Esophagus muscularis mucosa (tissue), 4 donors: Measurements from ENCODE around the gene ENOX1. TPM values are rescaled to one million over a fixed set of nuclear protein-coding genes. Genes with fewer than 3 reads are reported as not detected.

ENCODE experiments used
- DNase-seq: peaks from one replicate; pipeline ENCODE4 v3.0.0-alpha.2; 2017; ENCODE audit errors: extremely low spot score
- H3K27ac ChIP-seq, 4 donors: fragments of 200-600 bp; sonication (generic); replicated peaks in 1 of 4; 1 replicate in 3 of 4; 2 replicates in 1 of 4; pipeline ENCODE4 v1.5.1; 2016 to 2019; ENCODE audit warnings: mild to moderate bottlenecking in 1 of 4
- H3K27me3 ChIP-seq, 4 donors: fragments of 200-600 bp; sonication (generic); one replicate each; pipeline versions ENCODE4 v1.5.1 to v1.6.0; 2016 to 2019
- H3K36me3 ChIP-seq, 4 donors: fragments of 200-600 bp; sonication (generic); one replicate each; pipeline ENCODE4 v1.5.1; 2016 to 2019
- H3K4me1 ChIP-seq, 4 donors: fragments of 200-600 bp; sonication (generic); one replicate each; pipeline ENCODE4 v1.5.1; 2016 to 2019
- H3K4me3 ChIP-seq, 4 donors: fragments of 200-600 bp; sonication (generic); 1 replicate in 2 of 4; 2 replicates in 2 of 4; pipeline ENCODE4 v1.5.1; 2016 to 2019; ENCODE audit warnings: mild to moderate bottlenecking in 4 of 4, moderate library complexity in 1 of 4
- H3K9me3 ChIP-seq, 4 donors: fragments of 200-600 bp; sonication (generic); 1 replicate in 3 of 4; 2 replicates in 1 of 4; pipeline ENCODE4 v1.5.1; 2016 to 2019
- EP300 ChIP-seq: sonication (generic); formaldehyde crosslinking; IDR thresholded peaks from one replicate; pipeline ENCODE4 v1.6.1; 2017; ENCODE audit warnings: antibody characterized with exemption
- POLR2A ChIP-seq: fragments of 450-650 bp; IDR thresholded peaks from one replicate; pipeline ENCODE4 v1.6.1; 2017; ENCODE audit warnings: antibody characterized with exemption, moderate library complexity, mild to moderate bottlenecking, low read depth
- POLR2AphosphoS5 ChIP-seq, 2 donors: sonication (generic); formaldehyde crosslinking; IDR thresholded peaks; one replicate each; pipeline ENCODE4 v1.6.1; 2017; ENCODE audit warnings: antibody characterized with exemption in 2 of 2
- WGBS: methylation state at CpG from one replicate; pipeline ENCODE4 v1.1.5; 2018; 5-methylcytosine and 5-hydroxymethylcytosine counted together
- intact Hi-C: fragments of 100-400 bp; cut with DNase I; formaldehyde crosslinking; loops from one replicate; pipeline ENCODE4 v1.15.1; 2023
- total RNA-seq, 4 donors: library from RNA; depleted of rRNA; stranded (reverse); fragments of >200 nt; gene quantifications; one replicate each; pipeline versions ENCODE4 v1.1.0 to v1.2.1, GENCODE V29; 2016
- TF ChIP-seq, protein P1 (sequence below), 3 experiments: fragments of 200-600 bp in 2 of 3; fragments of 450-650 bp in 1 of 3; sonication (generic) in 2 of 3; IDR thresholded peaks; one replicate each; pipeline ENCODE4 v1.5.1; 2017 to 2019; ENCODE audit warnings: antibody characterized with exemption in 3 of 3, mild to moderate bottlenecking in 2 of 3, moderate library complexity in 1 of 3

Gene ENOX1
- total RNA-seq, 4 donors from 2014 or later = 9.3 to 14.1 (median 12.4) TPM

DNA sequence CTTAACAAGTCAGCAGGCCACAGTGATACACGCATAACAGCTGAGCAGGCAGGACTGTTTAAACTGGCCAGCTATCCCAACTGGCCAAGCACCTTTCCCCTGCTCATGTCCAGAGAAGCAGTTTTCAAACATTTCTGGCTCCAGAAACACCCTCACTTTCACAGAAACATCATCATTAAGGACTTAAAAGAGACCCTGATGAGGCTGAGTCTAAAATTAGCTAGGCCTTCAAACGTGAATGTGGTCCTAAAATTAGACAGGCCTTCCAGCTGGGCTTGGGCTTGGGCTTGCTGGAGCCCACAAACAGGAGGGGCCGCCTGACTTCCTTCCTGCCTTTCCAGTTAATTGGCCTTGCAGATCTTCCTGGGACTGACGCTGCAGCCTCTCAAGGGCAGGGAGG is 429.2 kb downstream of the ENOX1 start:
- intact Hi-C loops = no loop called here
- no peaks in the 10 kb centered on the region for H3K9me3 ChIP-seq
- peaks cover 0 to 9% (median 4%) of the 10 kb centered on the region in 4 donors for H3K36me3 ChIP-seq
- WGBS = 22% methylated on average over 3 of the region's 4 CpGs
- no peak overlapping the region for H3K4me3 ChIP-seq
- H3K4me1 ChIP-seq = peaks cover 12 to 20% (median 17%) of the 10 kb centered on the region in 4 donors
- no peaks in the 10 kb centered on the region for H3K27me3 ChIP-seq
- H3K27ac ChIP-seq = peak overlapping the region in 3 of 4 donors; percentile 4 to 12 (median 8)
- TF ChIP-seq, protein P1, sequence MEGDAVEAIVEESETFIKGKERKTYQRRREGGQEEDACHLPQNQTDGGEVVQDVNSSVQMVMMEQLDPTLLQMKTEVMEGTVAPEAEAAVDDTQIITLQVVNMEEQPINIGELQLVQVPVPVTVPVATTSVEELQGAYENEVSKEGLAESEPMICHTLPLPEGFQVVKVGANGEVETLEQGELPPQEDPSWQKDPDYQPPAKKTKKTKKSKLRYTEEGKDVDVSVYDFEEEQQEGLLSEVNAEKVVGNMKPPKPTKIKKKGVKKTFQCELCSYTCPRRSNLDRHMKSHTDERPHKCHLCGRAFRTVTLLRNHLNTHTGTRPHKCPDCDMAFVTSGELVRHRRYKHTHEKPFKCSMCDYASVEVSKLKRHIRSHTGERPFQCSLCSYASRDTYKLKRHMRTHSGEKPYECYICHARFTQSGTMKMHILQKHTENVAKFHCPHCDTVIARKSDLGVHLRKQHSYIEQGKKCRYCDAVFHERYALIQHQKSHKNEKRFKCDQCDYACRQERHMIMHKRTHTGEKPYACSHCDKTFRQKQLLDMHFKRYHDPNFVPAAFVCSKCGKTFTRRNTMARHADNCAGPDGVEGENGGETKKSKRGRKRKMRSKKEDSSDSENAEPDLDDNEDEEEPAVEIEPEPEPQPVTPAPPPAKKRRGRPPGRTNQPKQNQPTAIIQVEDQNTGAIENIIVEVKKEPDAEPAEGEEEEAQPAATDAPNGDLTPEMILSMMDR (IDR thresholded peaks at IDR 0.05) = no peak
- no peak for TF ChIP-seq POLR2AphosphoS5 (IDR thresholded peaks at IDR 0.05)
- no peak for TF ChIP-seq EP300
- TF ChIP-seq POLR2A = no peak
- no peak for DNase-seq

DNA sequence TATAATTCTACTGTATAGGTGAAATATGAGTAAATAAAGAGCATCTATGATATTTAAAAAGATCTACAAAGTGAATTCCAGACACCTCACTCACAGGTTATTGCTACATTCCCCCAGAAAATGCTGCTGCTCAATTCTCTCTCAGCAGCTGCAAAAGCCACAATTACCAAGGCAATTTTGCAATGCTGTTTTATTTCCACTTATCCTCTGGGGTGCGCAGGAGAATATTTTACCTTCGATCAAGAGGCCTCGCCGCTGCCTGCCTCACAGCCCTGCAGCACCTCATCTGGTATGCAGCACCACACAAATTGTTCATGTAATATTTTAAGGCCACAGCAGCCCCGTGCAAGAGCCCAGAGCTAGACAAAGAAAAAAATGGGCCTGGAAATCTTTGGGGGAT is 430.2 kb downstream of the ENOX1 start:
- no peak for DNase-seq
- 90% methylated on average over 5 of the region's 5 CpGs for WGBS
- H3K27ac ChIP-seq = no peak overlapping the region
- TF ChIP-seq POLR2AphosphoS5 (IDR thresholded peaks at IDR 0.05) = no peak
- no peak for TF ChIP-seq EP300
- TF ChIP-seq, protein P1 (IDR thresholded peaks at IDR 0.05) = no peak
- TF ChIP-seq POLR2A = no peak
- no peaks in the 10 kb centered on the region for H3K9me3 ChIP-seq
- no peak overlapping the region for H3K4me3 ChIP-seq
- intact Hi-C loops = no loop called here
- peaks cover 7 to 16% (median 14%) of the 10 kb centered on the region in 4 donors for H3K4me1 ChIP-seq
- no peaks in the 10 kb centered on the region for H3K27me3 ChIP-seq
- peaks cover 0 to 9% (median 4%) of the 10 kb centered on the region in 4 donors for H3K36me3 ChIP-seq

DNA sequence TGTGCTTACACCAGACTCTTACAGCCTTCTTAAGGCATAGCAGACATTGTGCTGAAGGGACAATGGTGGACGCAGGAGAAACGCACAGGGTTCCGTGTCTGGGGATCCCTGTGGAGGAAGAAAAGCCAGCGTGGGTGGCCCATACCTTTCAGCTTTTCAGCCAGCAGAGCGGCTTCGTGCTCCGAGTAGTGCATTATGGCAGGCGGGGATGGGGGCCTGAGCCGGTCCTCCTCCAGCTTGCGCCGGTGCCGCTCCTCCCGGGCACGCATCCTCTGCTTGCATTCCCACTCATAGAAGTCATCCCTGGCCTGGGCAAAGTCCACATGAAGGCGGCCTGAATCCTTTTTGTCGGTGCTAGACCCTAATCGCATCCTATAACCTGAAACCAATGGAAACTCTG is 431.0 kb downstream of the ENOX1 start:
- no peak overlapping the region for H3K4me3 ChIP-seq
- H3K4me1 ChIP-seq = peaks cover 7 to 15% (median 12%) of the 10 kb centered on the region in 4 donors
- intact Hi-C loops = no loop called here
- 97% methylated on average over 17 of the region's 17 CpGs for WGBS
- no peak overlapping the region for H3K27ac ChIP-seq
- no peak for TF ChIP-seq EP300
- no peak for TF ChIP-seq POLR2A
- TF ChIP-seq, protein P1 (IDR thresholded peaks at IDR 0.05) = no peak
- no peak for TF ChIP-seq POLR2AphosphoS5 (IDR thresholded peaks at IDR 0.05)
- DNase-seq = no peak
- H3K36me3 ChIP-seq = peaks cover 0 to 9% (median 4%) of the 10 kb centered on the region in 4 donors
- no peaks in the 10 kb centered on the region for H3K27me3 ChIP-seq
- H3K9me3 ChIP-seq = no peaks in the 10 kb centered on the region

DNA sequence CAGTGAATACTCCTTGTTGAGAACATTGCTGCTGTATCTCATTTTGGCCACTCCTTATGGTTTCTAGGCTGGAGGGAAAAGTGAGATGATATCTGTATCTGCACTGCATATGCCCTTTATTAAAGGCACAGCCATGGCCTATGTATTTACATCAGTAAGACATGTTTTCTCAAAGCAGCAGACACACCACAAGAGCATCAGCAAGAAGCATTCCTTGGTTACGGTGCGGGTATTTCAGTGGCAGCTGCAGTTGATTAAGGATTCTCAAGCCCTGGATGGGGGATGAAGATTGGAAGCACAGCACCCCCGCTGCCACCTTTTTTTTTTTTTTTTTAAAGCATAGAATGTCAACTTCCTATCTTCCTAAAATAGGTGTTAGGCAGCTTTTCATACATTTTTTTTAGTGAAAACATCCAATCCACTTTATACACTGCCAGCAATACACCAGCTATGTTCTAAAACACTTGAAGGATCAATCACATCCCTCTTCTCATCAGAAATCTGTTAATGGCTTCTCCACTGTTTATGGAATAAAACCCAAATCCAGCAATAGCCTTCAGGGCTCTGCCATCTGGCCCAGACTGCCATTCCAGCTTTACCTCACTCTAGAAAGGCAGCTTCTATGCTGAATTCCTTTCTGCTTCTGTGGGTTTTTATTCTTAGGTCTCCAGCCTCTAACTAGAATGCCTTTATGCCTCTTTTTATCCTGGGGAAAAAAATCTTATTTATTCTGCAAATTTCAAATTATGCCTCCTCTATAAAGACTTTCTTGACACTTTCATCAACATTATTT is 432.4 kb downstream of the ENOX1 start:
- Histone ChIP-seq H3K27me3 (no peaks in the 10 kb centered on the region), H3K4me1 (peaks cover 7 to 15% (median 11%) of the 10 kb centered on the region in 4 donors), H3K27ac (no peak overlapping the region), H3K4me3 (no peak overlapping the region), H3K36me3 (peaks cover 0 to 9% (median 4%) of the 10 kb centered on the region in 4 donors), H3K9me3 (no peaks in the 10 kb centered on the region)
- no peak for DNase-seq
- intact Hi-C loops = no loop called here
- TF ChIP-seq, protein P1 (IDR thresholded peaks at IDR 0.05) = no peak
- TF ChIP-seq POLR2AphosphoS5 (IDR thresholded peaks at IDR 0.05) = no peak
- no peak for TF ChIP-seq POLR2A
- no peak for TF ChIP-seq EP300
- 93% methylated on average over 3 of the region's 3 CpGs for WGBS
